Cardiac muscle cell (in vitro differentiated cells and primary cell): ENCODE measurements around the gene TPRKB. TPM values are rescaled to one million over a fixed set of nuclear protein-coding genes. Genes with fewer than 3 reads are reported as not detected.
"Not testable (repeated sequence)": the region's sequence is repeated elsewhere in the genome, so short reads cannot be mapped to it uniquely, and the experiment has no call there.

Experiments
- DNase-seq, 2 donors: peaks; one replicate each; pipeline versions ENCODE4 v3.0.0 to v3.0.0-alpha.2; 2010 to 2017; ENCODE audit warnings: low read depth in 1 of 2, low spot score in 1 of 2
- H3K27ac ChIP-seq: fragments of 200-600 bp; sonication (generic); 2 replicates; pipeline ENCODE4 v1.5.1; 2016
- H3K27me3 ChIP-seq: fragments of 200-600 bp; sonication (generic); 2 replicates; pipeline ENCODE4 v1.6.0; 2016; ENCODE audit warnings: control low read depth
- H3K36me3 ChIP-seq: fragments of 200-600 bp; sonication (generic); 2 replicates; pipeline ENCODE4 v1.5.1; 2016; ENCODE audit warnings: control low read depth
- H3K4me1 ChIP-seq: fragments of 200-600 bp; sonication (generic); 2 replicates; pipeline ENCODE4 v1.8.1; 2017; ENCODE audit warnings: low read depth, mild to moderate bottlenecking, mixed run types
- H3K4me3 ChIP-seq: fragments of 200-600 bp; sonication (generic); 2 replicates; pipeline ENCODE4 v1.5.1; 2016; ENCODE audit warnings: mild to moderate bottlenecking
- H3K9me3 ChIP-seq: fragments of 200-600 bp; sonication (generic); 2 replicates; pipeline ENCODE4 v1.5.1; 2017; ENCODE audit warnings: low read depth, mild to moderate bottlenecking, control low read depth
- CTCF ChIP-seq: IDR thresholded peaks from 2 replicates; pipeline ENCODE4 v1.5.1; 2012; ENCODE audit warnings: low read depth, mild to moderate bottlenecking, low read length
- polyA plus RNA-seq: library from polyadenylated mRNA; unstranded; fragments of >200 nt; fragmentation: Nextera tagmentation; extraction: Ambion mirVana; gene quantifications from 2 replicates; pipeline ENCODE4 v1.2.1, GENCODE V29; 2016
- total RNA-seq: library from RNA; depleted of rRNA; stranded (reverse); fragments of >200 nt; gene quantifications from 2 replicates; pipeline ENCODE4 v1.2.3, GENCODE V29; 2016

TPRKB gene
- total and polyA plus RNA-seq, 2 experiments from 2014 or later = 12.9 to 63.1 TPM

DNA sequence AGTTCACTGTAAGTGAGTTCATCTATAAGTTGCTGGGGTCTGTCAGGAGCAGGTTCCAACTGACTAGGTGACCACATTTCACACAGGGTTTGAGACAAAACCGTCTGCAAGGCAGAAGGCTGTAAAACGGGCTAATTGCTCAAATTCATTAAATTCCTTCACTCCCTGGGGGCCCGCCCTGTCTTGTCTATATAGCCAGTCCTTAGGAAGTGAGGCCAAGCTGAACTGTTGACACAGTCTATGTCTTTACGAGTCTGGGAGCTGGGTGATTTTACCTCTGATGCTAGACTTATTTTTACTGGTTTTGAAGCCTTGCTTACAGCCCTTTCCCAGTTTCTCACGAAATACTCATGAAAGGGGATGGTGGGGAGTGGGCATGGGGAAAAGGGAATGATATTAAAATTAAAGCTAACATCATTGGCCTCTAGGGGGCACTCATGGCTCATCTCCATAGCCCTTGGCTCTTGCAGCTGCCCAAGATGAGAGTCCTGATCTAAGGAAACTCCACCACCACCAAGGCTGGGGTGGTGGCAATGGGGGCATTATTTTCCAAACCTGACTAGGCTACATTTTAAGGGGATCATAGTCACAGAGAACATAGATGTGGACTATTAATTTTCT lies 57.1 kb downstream of the TPRKB start:
- TF ChIP-seq CTCF = peak; percentile 65
- H3K4me3 ChIP-seq, H3K9me3 ChIP-seq, H3K27me3 ChIP-seq, H3K27ac ChIP-seq, H3K4me1 ChIP-seq, H3K36me3 ChIP-seq: not testable (repeated sequence)
- DNase-seq = peak; percentile 55 to 59

Other genes starting within 250 kb of the TPRKB start
- not detected in 2 replicates for gene NAT8, start 94.9 kb downstream of the TPRKB start, total RNA-seq
- gene NAT8, start 94.9 kb downstream of the TPRKB start, polyA plus RNA-seq = not detected in 2 replicates
- 15.2 and 16.9 TPM in 2 replicates for gene DUSP11, start 42.8 kb upstream of the TPRKB start, total RNA-seq
- gene DUSP11, start 42.8 kb upstream of the TPRKB start, polyA plus RNA-seq = 22.2 and 31.6 TPM in 2 replicates
- gene C2orf78, start 46.8 kb upstream of the TPRKB start, total RNA-seq = 0.18 TPM in 1 of 2 replicates, not detected in the other
- not detected in 2 replicates for gene C2orf78, start 46.8 kb upstream of the TPRKB start, polyA plus RNA-seq
- 24.8 and 31.9 TPM in 2 replicates for gene STAMBP, start 91.6 kb upstream of the TPRKB start, total RNA-seq
- gene STAMBP, start 91.6 kb upstream of the TPRKB start, polyA plus RNA-seq = 35.7 and 49.3 TPM in 2 replicates
- gene ACTG2, start 155.7 kb upstream of the TPRKB start, total RNA-seq = 0.42 and 4.0 TPM in 2 replicates
- 0.55 and 6.9 TPM in 2 replicates for gene ACTG2, start 155.7 kb upstream of the TPRKB start, polyA plus RNA-seq
- 51.9 and 68.9 TPM in 2 replicates for gene DGUOK, start 189.5 kb upstream of the TPRKB start, total RNA-seq
- 127 and 130 TPM in 2 replicates for gene DGUOK, start 189.5 kb upstream of the TPRKB start, polyA plus RNA-seq
- 9.1 and 10.2 TPM in 2 replicates for gene TET3, start 247.6 kb upstream of the TPRKB start, total RNA-seq
- 1.6 and 2.9 TPM in 2 replicates for gene TET3, start 247.6 kb upstream of the TPRKB start, polyA plus RNA-seq